Measurements from ENCODE around the gene KLK12. TPM values are rescaled to one million over a fixed set of nuclear protein-coding genes. Genes with fewer than 3 reads are reported as not detected.

KLK12 gene
- total and polyA plus RNA-seq, 2 of the 13 experiments (the other 11 are each of a cell fraction or from before 2014, with no cell fraction given) = not detected

- TF ChIP-seq, protein P1, sequence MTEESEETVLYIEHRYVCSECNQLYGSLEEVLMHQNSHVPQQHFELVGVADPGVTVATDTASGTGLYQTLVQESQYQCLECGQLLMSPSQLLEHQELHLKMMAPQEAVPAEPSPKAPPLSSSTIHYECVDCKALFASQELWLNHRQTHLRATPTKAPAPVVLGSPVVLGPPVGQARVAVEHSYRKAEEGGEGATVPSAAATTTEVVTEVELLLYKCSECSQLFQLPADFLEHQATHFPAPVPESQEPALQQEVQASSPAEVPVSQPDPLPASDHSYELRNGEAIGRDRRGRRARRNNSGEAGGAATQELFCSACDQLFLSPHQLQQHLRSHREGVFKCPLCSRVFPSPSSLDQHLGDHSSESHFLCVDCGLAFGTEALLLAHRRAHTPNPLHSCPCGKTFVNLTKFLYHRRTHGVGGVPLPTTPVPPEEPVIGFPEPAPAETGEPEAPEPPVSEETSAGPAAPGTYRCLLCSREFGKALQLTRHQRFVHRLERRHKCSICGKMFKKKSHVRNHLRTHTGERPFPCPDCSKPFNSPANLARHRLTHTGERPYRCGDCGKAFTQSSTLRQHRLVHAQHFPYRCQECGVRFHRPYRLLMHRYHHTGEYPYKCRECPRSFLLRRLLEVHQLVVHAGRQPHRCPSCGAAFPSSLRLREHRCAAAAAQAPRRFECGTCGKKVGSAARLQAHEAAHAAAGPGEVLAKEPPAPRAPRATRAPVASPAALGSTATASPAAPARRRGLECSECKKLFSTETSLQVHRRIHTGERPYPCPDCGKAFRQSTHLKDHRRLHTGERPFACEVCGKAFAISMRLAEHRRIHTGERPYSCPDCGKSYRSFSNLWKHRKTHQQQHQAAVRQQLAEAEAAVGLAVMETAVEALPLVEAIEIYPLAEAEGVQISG (CRISPR knock-in tag; IDR thresholded peaks at IDR 0.05) = no peak
- TF ChIP-seq ZNF7 (CRISPR knock-in tag; IDR thresholded peaks at IDR 0.05) (no peak), NR3C1 (CRISPR knock-in tag; IDR thresholded peaks at IDR 0.05) (no peak), KDM4B (CRISPR knock-in tag; IDR thresholded peaks at IDR 0.05) (no peak), SIX1 (CRISPR knock-in tag; IDR thresholded peaks at IDR 0.05; ENCODE audit: borderline replicate concordance) (no peak), ZMYM3 (CRISPR knock-in tag; IDR thresholded peaks at IDR 0.05) (no peak), SETDB1 (CRISPR knock-in tag; IDR thresholded peaks at IDR 0.05; ENCODE audit: borderline replicate concordance) (no peak)
Measured at GRCh38 chr19:50982186-50982585, 52.6 kb downstream of the KLK12 start (continued).

- Histone ChIP-seq H3K79me2 (ENCODE audit: insufficient read depth, low read length) (no peaks in the 10 kb centered on the region), H3K4me3 (replicated peaks in 1 of 3; ENCODE audit: insufficient read depth in 1 of 3, low read depth in 2 of 3, low read length in 3 of 3) (no peak overlapping the region), H3K36me3 (replicated peaks in 1 of 2; ENCODE audit: control insufficient read depth in 1 of 2, insufficient read depth in 2 of 2, low read length in 2 of 2) (no peaks in the 10 kb centered on the region), H3K9ac (ENCODE audit: insufficient read depth, low read depth, low read length) (no peak overlapping the region), H3K4me1 (ENCODE audit: insufficient read depth, low read length) (no peaks in the 10 kb centered on the region), H2AFZ (ENCODE audit: low read length) (no peak overlapping the region), H3K4me2 (ENCODE audit: low read depth, low read length) (no peak overlapping the region), H3K9me3 (ENCODE audit: low read length) (no peaks in the 10 kb centered on the region), H3K27ac (ENCODE audit: extremely low read length, insufficient read depth, low read length) (no peak overlapping the region), H4K20me1 (ENCODE audit: insufficient read depth, low read length) (no peaks in the 10 kb centered on the region), H3K27me3 (ENCODE audit: control insufficient read depth in 1 of 2, insufficient read depth in 2 of 2, low read length in 2 of 2) (no peaks in the 10 kb centered on the region; a peak in 2 of 5 replicates)
- in situ Hi-C loops (cut with HindIII; ENCODE audit: extremely low pct_ligation_motif_present, low pct_unique_long_range_greater_than_20kb) = no loop called here
- ChIA-PET CTCF (ENCODE audit: low intra/inter-chr PET ratio, low total read pairs) (no interaction called here), POLR2A (no interaction called here)
- BruUV-seq (replicated peaks) = no TSS peak
- FAIRE-seq (no peak), DNase-seq (ENCODE audit: low spot score) (no peak), ATAC-seq (no peak)
- TF ChIP-seq SMAD9 (CRISPR knock-in tag; IDR thresholded peaks at IDR 0.05) (no peak), KLF13 (CRISPR knock-in tag; IDR thresholded peaks at IDR 0.05) (no peak), ZMYM3 (CRISPR knock-in tag; IDR thresholded peaks at IDR 0.05) (no peak)
- intact Hi-C loops (cut with micrococcal nuclease; ENCODE audit: unreplicated experiment) = no loop called here
- WGBS (ENCODE audit: low lambda C conversion rate) = 21% methylated on average over 7 of the region's 11 CpGs
Measured at GRCh38 chr19:50981587-50982146, 53.1 kb downstream of the KLK12 start.

Data from HepG2 (cell line).